ENCODE results near the gene GSK3A. TPM values are rescaled to one million over a fixed set of nuclear protein-coding genes. Genes with fewer than 3 reads are reported as not detected.

The GSK3A gene
- total and polyA plus RNA-seq, 7 donors = 48.7 to 117 (median 64.8) TPM

- no peak for TF ChIP-seq CTCF (IDR thresholded peaks at IDR 0.05)
- ATAC-seq (no peak), DNase-seq (peak in 1 of 2 donors; percentile 13)
- H3K36me3 ChIP-seq (ENCODE audit: insufficient read depth in 1 of 2, low read depth in 1 of 2) = peaks cover 8 to 79% of the 10 kb centered on the region in 2 donors
- H3K4me3 ChIP-seq = no peak overlapping the region
- H3K4me1 ChIP-seq = peaks cover 18% of the 10 kb centered on the region
- intact Hi-C loops (cut with DNase I) = loop anchor here in 1 of 2 donors (10.0 kb wide), 1 partner anchor 155 kb away; the partner anchor contains the start of gene POU2F2
- H3K27me3 ChIP-seq (ENCODE audit: insufficient read depth in 3 of 3, low read length in 2 of 3) = no peaks in the 10 kb centered on the region
- WGBS, 3 donors = 82 to 84% (median 82%) methylated on average over 8 of the region's 8 CpGs
- H3K9me3 ChIP-seq = no peaks in the 10 kb centered on the region
- H3K27ac ChIP-seq = no peak overlapping the region
Observed at GRCh38 chr19:42289556-42290041, 47.2 kb upstream of the GSK3A start.

- no peaks in the 10 kb centered on the region for H3K27me3 ChIP-seq (ENCODE audit: insufficient read depth in 3 of 3, low read length in 2 of 3)
- no peak for TF ChIP-seq CTCF (IDR thresholded peaks at IDR 0.05)
- ATAC-seq (no peak), DNase-seq (peak in 1 of 2 donors; percentile 10)
- no peaks in the 10 kb centered on the region for H3K9me3 ChIP-seq
- 89 to 93% (median 91%) methylated on average over 21 to 22 of the region's 22 CpGs for WGBS, 3 donors
- no peak overlapping the region for H3K27ac ChIP-seq
- H3K4me3 ChIP-seq = no peak overlapping the region
- intact Hi-C loops (cut with DNase I) = no loop called here
- H3K4me1 ChIP-seq = peaks cover 18% of the 10 kb centered on the region
- H3K36me3 ChIP-seq (ENCODE audit: insufficient read depth in 1 of 2, low read depth in 1 of 2) = peaks cover 8 to 73% of the 10 kb centered on the region in 2 donors
Observed at GRCh38 chr19:42288881-42289555, 46.6 kb upstream of the GSK3A start.

DNA sequence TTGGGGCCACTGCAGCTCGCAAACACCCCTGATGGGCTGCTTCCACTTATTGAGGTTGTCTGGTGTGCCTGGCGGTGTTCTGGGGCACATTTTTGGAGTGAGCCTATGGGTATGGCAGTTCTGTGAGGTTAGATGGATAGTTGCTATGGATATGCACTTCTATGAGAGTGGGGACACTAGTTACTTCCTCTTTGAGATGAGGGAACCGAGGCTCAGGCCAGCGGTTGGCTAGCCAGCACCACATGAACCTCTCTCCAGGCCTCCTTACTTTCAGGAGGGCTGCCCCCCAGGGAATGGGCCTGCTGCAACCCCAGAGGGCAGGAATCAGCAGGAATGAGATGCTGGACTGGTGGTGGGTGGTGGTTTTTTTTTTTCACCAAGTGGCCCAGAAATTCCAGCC is 46.0 kb upstream of the GSK3A start:
- H3K4me1 ChIP-seq = peaks cover 19% of the 10 kb centered on the region
- no peaks in the 10 kb centered on the region for H3K27me3 ChIP-seq (ENCODE audit: insufficient read depth in 3 of 3, low read length in 2 of 3)
- no peak overlapping the region for H3K27ac ChIP-seq
- peaks cover 8 to 67% of the 10 kb centered on the region in 2 donors for H3K36me3 ChIP-seq (ENCODE audit: insufficient read depth in 1 of 2, low read depth in 1 of 2)
- intact Hi-C loops (cut with DNase I) = no loop called here
- ATAC-seq (no peak), DNase-seq (peak in 1 of 2 donors; percentile 8)
- 78 to 95% (median 86%) methylated on average over 4 of the region's 4 CpGs for WGBS, 3 donors
- no peak for TF ChIP-seq CTCF (IDR thresholded peaks at IDR 0.05)
- no peak overlapping the region for H3K4me3 ChIP-seq
- H3K9me3 ChIP-seq = no peaks in the 10 kb centered on the region

- Histone ChIP-seq H3K27me3 (ENCODE audit: insufficient read depth in 3 of 3, low read length in 2 of 3) (no peaks in the 10 kb centered on the region), H3K4me3 (no peak overlapping the region), H3K36me3 (ENCODE audit: insufficient read depth in 1 of 2, low read depth in 1 of 2) (peaks cover 8 to 61% of the 10 kb centered on the region in 2 donors), H3K27ac (no peak overlapping the region), H3K4me1 (peaks cover 25% of the 10 kb centered on the region), H3K9me3 (no peaks in the 10 kb centered on the region)
- peak in 1 of 2 donors; percentile 7 for DNase-seq
- TF ChIP-seq CTCF (IDR thresholded peaks at IDR 0.05) = no peak
- 89 to 94% (median 90%) methylated on average over 10 of the region's 10 CpGs for WGBS, 3 donors
- intact Hi-C loops (cut with DNase I) = no loop called here
- ATAC-seq = no peak
Observed at GRCh38 chr19:42287827-42288107, 45.4 kb upstream of the GSK3A start.
